Nephron (organoid): ENCODE results near the gene FANCI.

Source experiments
- H3K27ac Mint-ChIP-seq, 3 experiments: 2 replicates each; pipeline ENCODE4 v1.8.0; 2020; ENCODE audit warnings: mixed read lengths in 3 of 3, mild to moderate bottlenecking in 2 of 3, moderate library complexity in 1 of 3
- H3K27me3 Mint-ChIP-seq: 2 replicates; pipeline ENCODE4 v1.8.0; 2021; ENCODE audit warnings: low read depth, mild to moderate bottlenecking, moderate library complexity, mixed read lengths
- H3K36me3 Mint-ChIP-seq: 2 replicates; pipeline ENCODE4 v1.8.0; 2020; ENCODE audit warnings: low read depth, mixed read lengths
- H3K4me1 Mint-ChIP-seq: 2 replicates; pipeline ENCODE4 v1.8.0; 2020; ENCODE audit warnings: mixed read lengths
- H3K4me3 Mint-ChIP-seq, 3 experiments: 2 replicates each; pipeline ENCODE4 v1.8.0; 2020; ENCODE audit warnings: mild to moderate bottlenecking in 3 of 3, mixed read lengths in 3 of 3, moderate library complexity in 2 of 3
- H3K9me3 Mint-ChIP-seq: 2 replicates; pipeline ENCODE4 v1.8.0; 2020; ENCODE audit warnings: mixed read lengths
- CTCF ChIP-seq, 3 experiments: fragments of 200-600 bp; sonication (generic); IDR thresholded peaks; one replicate each; pipeline ENCODE4 v1.5.0; 2021; ENCODE audit warnings: antibody characterized with exemption in 3 of 3; ENCODE audit not compliant: unreplicated experiment in 3 of 3

FANCI gene

GRCh38 chr15:89243691-89244573 is at the start of gene FANCI:
TSS of gene FANCI (plus strand) at chr15:89243979. CDS start at chr15:89247648, 3,669 bp downstream.
- Mint-ChIP-seq H3K9me3 (no peaks in the 10 kb centered on the region), H3K27ac (peak within 1 kb of the TSS; percentile 50 to 78 (median 76)), H3K27me3 (peaks cover 5% of the 10 kb centered on the region), H3K4me1 (peaks cover 25% of the 10 kb centered on the region), H3K36me3 (peaks cover 15% of the 10 kb centered on the region), H3K4me3 (peak within 1 kb of the TSS; percentile 96 to 98 (median 97))
- TF ChIP-seq CTCF (IDR thresholded peaks at IDR 0.05; ENCODE audit: unreplicated experiment in 3 of 3) = peak; percentile 11 to 46 (median 27)

GRCh38 chr15:89194608-89195007 is 49.2 kb upstream of the FANCI start:
- H3K9me3 Mint-ChIP-seq = no peaks in the 10 kb centered on the region
- peaks cover 33% of the 10 kb centered on the region for H3K36me3 Mint-ChIP-seq
- H3K27ac Mint-ChIP-seq = no peak overlapping the region
- peaks cover 11% of the 10 kb centered on the region for H3K4me1 Mint-ChIP-seq
- H3K4me3 Mint-ChIP-seq = no peak overlapping the region
- TF ChIP-seq CTCF (IDR thresholded peaks at IDR 0.05; ENCODE audit: unreplicated experiment in 3 of 3) = no peak
- no peaks in the 10 kb centered on the region for H3K27me3 Mint-ChIP-seq

DNA sequence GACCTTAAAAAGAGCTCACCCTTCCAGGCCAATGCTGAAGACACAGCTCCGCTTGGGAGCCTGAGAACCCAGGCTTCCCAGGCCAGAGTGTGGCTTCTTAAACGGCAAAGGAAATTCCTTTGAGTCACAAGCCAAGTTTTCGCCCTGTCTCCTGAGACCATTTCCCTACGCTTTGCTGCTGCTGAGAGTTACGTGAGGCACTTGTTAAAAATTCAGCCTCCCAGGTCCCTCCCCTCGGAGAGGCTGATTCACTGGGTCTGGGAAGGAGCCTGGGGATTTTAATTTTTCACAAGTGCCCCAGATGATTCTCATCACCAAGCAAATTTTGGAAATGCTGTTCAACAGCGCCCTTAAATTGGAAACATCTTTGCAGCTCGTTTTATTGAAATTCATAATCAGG is 47.9 kb upstream of the FANCI start:
- Mint-ChIP-seq H3K4me1 (peaks cover 14% of the 10 kb centered on the region), H3K27ac (no peak overlapping the region), H3K9me3 (no peaks in the 10 kb centered on the region), H3K27me3 (no peaks in the 10 kb centered on the region), H3K4me3 (no peak overlapping the region), H3K36me3 (peaks cover 28% of the 10 kb centered on the region)
- no peak for TF ChIP-seq CTCF (IDR thresholded peaks at IDR 0.05; ENCODE audit: unreplicated experiment in 3 of 3)

DNA sequence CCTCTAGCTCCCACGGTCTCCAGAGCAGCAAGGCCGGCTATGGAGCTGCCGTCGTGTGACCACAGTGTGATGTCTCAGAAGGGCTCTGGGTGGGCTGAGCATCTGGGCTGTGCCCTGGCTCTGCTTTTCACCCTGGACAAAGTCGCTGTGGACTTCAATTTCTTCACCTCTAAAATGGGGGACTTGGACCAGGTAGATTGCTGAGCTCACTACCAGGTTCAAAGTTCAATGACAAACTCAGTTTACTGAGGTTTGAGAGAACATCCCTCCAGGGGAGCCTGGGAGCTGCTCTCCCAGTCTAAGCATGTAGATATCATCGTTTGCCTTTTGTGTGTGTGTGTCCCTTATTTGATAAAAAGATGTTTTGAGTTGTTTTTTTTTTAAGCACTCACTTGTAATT is 47.5 kb upstream of the FANCI start:
- Mint-ChIP-seq H3K4me1 (peaks cover 14% of the 10 kb centered on the region), H3K9me3 (no peaks in the 10 kb centered on the region), H3K4me3 (no peak overlapping the region), H3K36me3 (peaks cover 26% of the 10 kb centered on the region), H3K27ac (no peak overlapping the region), H3K27me3 (no peaks in the 10 kb centered on the region)
- TF ChIP-seq CTCF (IDR thresholded peaks at IDR 0.05; ENCODE audit: unreplicated experiment in 3 of 3) = no peak

GRCh38 chr15:89196994-89197393 is 46.8 kb upstream of the FANCI start:
- Mint-ChIP-seq H3K4me3 (no peak overlapping the region), H3K4me1 (peaks cover 14% of the 10 kb centered on the region), H3K27ac (peak overlapping the region in 1 of 3 experiments; percentile 16), H3K36me3 (peaks cover 26% of the 10 kb centered on the region), H3K27me3 (no peaks in the 10 kb centered on the region), H3K9me3 (no peaks in the 10 kb centered on the region)
- no peak for TF ChIP-seq CTCF (IDR thresholded peaks at IDR 0.05; ENCODE audit: unreplicated experiment in 3 of 3)
